ENCODE measurements around the gene KRTAP2-2.

DNA sequence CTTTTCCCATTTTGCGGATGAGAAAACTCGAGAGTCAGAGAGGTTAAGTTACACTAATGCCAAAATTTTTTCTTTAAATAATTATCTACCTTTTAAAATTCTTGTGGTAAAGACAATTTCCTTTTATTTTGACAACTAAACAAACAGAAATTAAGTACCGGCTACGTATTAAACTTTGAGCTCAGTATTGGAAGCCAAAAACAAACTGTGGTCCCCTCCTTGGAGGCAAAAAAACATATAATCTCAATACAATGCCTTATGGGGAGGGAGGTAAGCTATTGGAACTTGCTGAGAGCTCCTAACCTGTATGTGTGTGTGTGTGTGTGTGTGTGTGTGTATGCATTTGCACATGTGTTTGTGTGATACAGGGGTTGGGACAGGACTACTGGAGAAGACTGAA, 8.4 kb upstream of the KRTAP2-2 start:
- no peak for TF ChIP-seq EZH2phosphoT487 (IDR thresholded peaks at IDR 0.05)
- TF ChIP-seq, protein P1, sequence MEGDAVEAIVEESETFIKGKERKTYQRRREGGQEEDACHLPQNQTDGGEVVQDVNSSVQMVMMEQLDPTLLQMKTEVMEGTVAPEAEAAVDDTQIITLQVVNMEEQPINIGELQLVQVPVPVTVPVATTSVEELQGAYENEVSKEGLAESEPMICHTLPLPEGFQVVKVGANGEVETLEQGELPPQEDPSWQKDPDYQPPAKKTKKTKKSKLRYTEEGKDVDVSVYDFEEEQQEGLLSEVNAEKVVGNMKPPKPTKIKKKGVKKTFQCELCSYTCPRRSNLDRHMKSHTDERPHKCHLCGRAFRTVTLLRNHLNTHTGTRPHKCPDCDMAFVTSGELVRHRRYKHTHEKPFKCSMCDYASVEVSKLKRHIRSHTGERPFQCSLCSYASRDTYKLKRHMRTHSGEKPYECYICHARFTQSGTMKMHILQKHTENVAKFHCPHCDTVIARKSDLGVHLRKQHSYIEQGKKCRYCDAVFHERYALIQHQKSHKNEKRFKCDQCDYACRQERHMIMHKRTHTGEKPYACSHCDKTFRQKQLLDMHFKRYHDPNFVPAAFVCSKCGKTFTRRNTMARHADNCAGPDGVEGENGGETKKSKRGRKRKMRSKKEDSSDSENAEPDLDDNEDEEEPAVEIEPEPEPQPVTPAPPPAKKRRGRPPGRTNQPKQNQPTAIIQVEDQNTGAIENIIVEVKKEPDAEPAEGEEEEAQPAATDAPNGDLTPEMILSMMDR (IDR thresholded peaks at IDR 0.05) = no peak

Measured in neural progenitor cell (in vitro differentiated cells).